DMS53 treated with DMSO at 0.1 percent for 48 hours (cell line): Measurements from ENCODE around the gene COPZ1.

Experiments used
- DNase-seq: peaks from one replicate; lab custom pipeline; 2025; ENCODE audit not compliant: unreplicated experiment; lab: John Stamatoyannopoulos, UW

Gene COPZ1

GRCh38 chr12:54376596-54376995 lies 51.7 kb downstream of the COPZ1 start:
- no peak for DNase-seq

GRCh38 chr12:54377007-54377406 lies 52.1 kb downstream of the COPZ1 start:
- DNase-seq, result no peak

GRCh38 chr12:54377797-54378515 lies 53.0 kb downstream of the COPZ1 start:
- no peak for DNase-seq

GRCh38 chr12:54378796-54379397 lies 54.0 kb downstream of the COPZ1 start:
- DNase-seq, result peak; percentile 54

GRCh38 chr12:54379398-54380201 lies 54.7 kb downstream of the COPZ1 start:
- peak; percentile 88 for DNase-seq

- no peak for DNase-seq
Measured at GRCh38 chr12:54381136-54381535, 56.2 kb downstream of the COPZ1 start.

- DNase-seq, result no peak
Measured at GRCh38 chr12:54383041-54383609, 58.2 kb downstream of the COPZ1 start.

GRCh38 chr12:54384591-54385041 lies 59.7 kb downstream of the COPZ1 start, which contains the start of gene ZNF385A:
ZNF385A (minus strand) TSS chr12:54384733; CDS start chr12:54384514, 219 bp downstream.
- no peak for DNase-seq

- DNase-seq, result no peak
Measured at GRCh38 chr12:54385251-54385914, 60.5 kb downstream of the COPZ1 start.

GRCh38 chr12:54386403-54387113 lies 61.6 kb downstream of the COPZ1 start:
- no peak for DNase-seq

- no peak for DNase-seq
Measured at GRCh38 chr12:54387114-54387467, 62.2 kb downstream of the COPZ1 start.

- DNase-seq, result no peak
Measured at GRCh38 chr12:54388237-54389133, 63.6 kb downstream of the COPZ1 start.

- no peak for DNase-seq
Measured at GRCh38 chr12:54389134-54389508, 64.2 kb downstream of the COPZ1 start.

GRCh38 chr12:54389607-54390175 lies 64.8 kb downstream of the COPZ1 start:
- no peak for DNase-seq

- DNase-seq, result no peak
Measured at GRCh38 chr12:54390176-54390667, 65.3 kb downstream of the COPZ1 start.

- DNase-seq, result peak; percentile 38
Measured at GRCh38 chr12:54390668-54391551, 66.0 kb downstream of the COPZ1 start.

GRCh38 chr12:54392485-54393206 lies 67.7 kb downstream of the COPZ1 start:
- no peak for DNase-seq
